Astrocyte of the hippocampus (primary cell): ENCODE results near the gene TMEM237.
"Not testable (repeated sequence)": the region's sequence is repeated elsewhere in the genome, so short reads cannot be mapped to it uniquely, and the experiment has no call there.

Source experiments
- DNase-seq: peaks from one replicate; pipeline ENCODE4 v3.0.0; 2011; ENCODE audit warnings: low read depth, low spot score

The TMEM237 gene

GRCh38 chr2:201643216-201643890 is at the start of gene TMEM237:
Gene TMEM237 (minus strand): TSS chr2:201643503. CDS start chr2:201643400, 103 bp downstream.
- DNase-seq: peak; percentile 78

GRCh38 chr2:201685156-201685555 is 41.9 kb upstream of the TMEM237 start:
- DNase-seq: no peak

- no peak for DNase-seq
Observed at GRCh38 chr2:201680743-201681142, 37.4 kb upstream of the TMEM237 start.

GRCh38 chr2:201678401-201678800 is 35.1 kb upstream of the TMEM237 start:
- no peak for DNase-seq

GRCh38 chr2:201675454-201675853 is 32.2 kb upstream of the TMEM237 start:
- no peak for DNase-seq

GRCh38 chr2:201674794-201675193 is 31.5 kb upstream of the TMEM237 start:
- DNase-seq: no peak

- no peak for DNase-seq
Observed at GRCh38 chr2:201674298-201674697, 31.0 kb upstream of the TMEM237 start.

GRCh38 chr2:201673546-201673945 is 30.2 kb upstream of the TMEM237 start:
- no peak for DNase-seq

GRCh38 chr2:201671205-201671604 is 27.9 kb upstream of the TMEM237 start:
- DNase-seq: not testable (repeated sequence)

GRCh38 chr2:201669865-201670264 is 26.6 kb upstream of the TMEM237 start:
- DNase-seq: no peak

- DNase-seq: no peak
Observed at GRCh38 chr2:201668402-201668910, 25.2 kb upstream of the TMEM237 start.

GRCh38 chr2:201664334-201664733 is 21.0 kb upstream of the TMEM237 start:
- DNase-seq: no peak

- no peak for DNase-seq
Observed at GRCh38 chr2:201661366-201661765, 18.1 kb upstream of the TMEM237 start.

- DNase-seq: no peak
Observed at GRCh38 chr2:201660293-201660895, 17.1 kb upstream of the TMEM237 start.

GRCh38 chr2:201656740-201657139 is 13.4 kb upstream of the TMEM237 start:
- DNase-seq: no peak

- DNase-seq: no peak
Observed at GRCh38 chr2:201656102-201656501, 12.8 kb upstream of the TMEM237 start.

- peak; percentile 68 for DNase-seq
Observed at GRCh38 chr2:201654616-201655384, 11.5 kb upstream of the TMEM237 start.

GRCh38 chr2:201653221-201653620 is 9.9 kb upstream of the TMEM237 start:
- DNase-seq: no peak

- no peak for DNase-seq
Observed at GRCh38 chr2:201649442-201649841, 6.1 kb upstream of the TMEM237 start.

GRCh38 chr2:201647431-201647830 is 4.1 kb upstream of the TMEM237 start:
- no peak for DNase-seq

GRCh38 chr2:201644001-201644400 is 698 bp upstream of the TMEM237 start:
- DNase-seq: peak; percentile 41

- peak; percentile 95 for DNase-seq
Observed at GRCh38 chr2:201642579-201643215, 606 bp downstream of the TMEM237 start.
